Thyroid gland (tissue), 4 donors: ENCODE data around the gene ZNF385B.

Experiments used
- POLR2A ChIP-seq, 2 donors: fragments of 450-650 bp; IDR thresholded peaks; one replicate each; pipeline ENCODE4 v1.6.1; 2017; ENCODE audit warnings: antibody characterized with exemption in 2 of 2, mild to moderate bottlenecking in 2 of 2, moderate library complexity in 1 of 2
- TF ChIP-seq, protein P1 (sequence below), 6 experiments: fragments of 200-600 bp in 3 of 6; fragments of 450-650 bp in 3 of 6; sonication (generic) in 3 of 6; IDR thresholded peaks; one replicate each; pipeline ENCODE4 v1.5.1; 2016 to 2019; ENCODE audit warnings: antibody characterized with exemption in 6 of 6, mild to moderate bottlenecking in 2 of 6, inconsistent platforms in 1 of 6, moderate library complexity in 1 of 6

DNA sequence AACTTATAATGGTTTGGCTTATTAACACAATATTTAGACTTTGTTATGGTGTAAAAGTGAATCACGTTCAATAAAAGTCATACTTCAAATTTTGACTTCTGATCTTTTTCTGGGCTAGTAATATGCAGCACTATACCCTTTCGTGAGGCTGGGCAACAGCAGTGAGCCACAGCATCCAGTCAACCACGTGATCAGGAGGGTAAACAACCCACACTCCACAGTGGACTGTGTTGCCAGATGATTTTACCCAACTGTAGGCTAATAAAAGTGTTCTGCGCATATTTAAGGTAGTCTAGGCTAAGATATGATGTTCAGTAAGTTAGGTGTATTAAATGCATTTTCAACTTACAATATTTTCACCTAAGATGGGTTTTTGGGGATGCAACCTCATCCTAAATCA is 148.6 kb downstream of the ZNF385B start:
- TF ChIP-seq POLR2A (IDR thresholded peaks at IDR 0.05) = no peak
- TF ChIP-seq, protein P1, sequence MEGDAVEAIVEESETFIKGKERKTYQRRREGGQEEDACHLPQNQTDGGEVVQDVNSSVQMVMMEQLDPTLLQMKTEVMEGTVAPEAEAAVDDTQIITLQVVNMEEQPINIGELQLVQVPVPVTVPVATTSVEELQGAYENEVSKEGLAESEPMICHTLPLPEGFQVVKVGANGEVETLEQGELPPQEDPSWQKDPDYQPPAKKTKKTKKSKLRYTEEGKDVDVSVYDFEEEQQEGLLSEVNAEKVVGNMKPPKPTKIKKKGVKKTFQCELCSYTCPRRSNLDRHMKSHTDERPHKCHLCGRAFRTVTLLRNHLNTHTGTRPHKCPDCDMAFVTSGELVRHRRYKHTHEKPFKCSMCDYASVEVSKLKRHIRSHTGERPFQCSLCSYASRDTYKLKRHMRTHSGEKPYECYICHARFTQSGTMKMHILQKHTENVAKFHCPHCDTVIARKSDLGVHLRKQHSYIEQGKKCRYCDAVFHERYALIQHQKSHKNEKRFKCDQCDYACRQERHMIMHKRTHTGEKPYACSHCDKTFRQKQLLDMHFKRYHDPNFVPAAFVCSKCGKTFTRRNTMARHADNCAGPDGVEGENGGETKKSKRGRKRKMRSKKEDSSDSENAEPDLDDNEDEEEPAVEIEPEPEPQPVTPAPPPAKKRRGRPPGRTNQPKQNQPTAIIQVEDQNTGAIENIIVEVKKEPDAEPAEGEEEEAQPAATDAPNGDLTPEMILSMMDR (IDR thresholded peaks at IDR 0.05) = no peak
